ENCODE data around the gene WNT3A. TPM values are rescaled to one million over a fixed set of nuclear protein-coding genes. Genes with fewer than 3 reads are reported as not detected.

The WNT3A gene
- polyA plus RNA-seq, 3 donors = not detected

GRCh38 chr1:228102791-228103620 lies 96.2 kb downstream of the WNT3A start, which contains the start of gene C1orf35:
TSS of gene C1orf35 (minus strand) at chr1:228103325. CDS start at chr1:228103227, 98 bp downstream.
- Histone ChIP-seq H3K27me3 (ENCODE audit: control insufficient read depth in 2 of 2, insufficient read depth in 2 of 2, low read length in 2 of 2) (no peaks in the 10 kb centered on the region), H3K4me2 (replicated peaks; ENCODE audit: extremely low read depth, low read length, poor library complexity, severe bottlenecking) (peak within 1 kb of the TSS; percentile 88), H3K36me3 (replicated peaks in 1 of 2; ENCODE audit: control insufficient read depth in 1 of 2, insufficient read depth in 2 of 2, low read length in 2 of 2) (peaks cover 36 to 49% of the 10 kb centered on the region in 2 donors), H4K20me1 (ENCODE audit: insufficient read depth, low read length) (peaks cover 39% of the 10 kb centered on the region), H3K4me1 (ENCODE audit: control insufficient read depth in 1 of 2, insufficient read depth in 2 of 2, low read length in 2 of 2) (peaks cover 39 to 59% of the 10 kb centered on the region in 2 donors), H3K27ac (ENCODE audit: low read depth in 1 of 2, low read length in 2 of 2) (peak within 1 kb of the TSS; percentile 78 to 87), H3K9ac (ENCODE audit: insufficient read depth, low read length, poor library complexity, severe bottlenecking) (peak within 1 kb of the TSS; percentile 84), H3K9me3 (replicated peaks in 1 of 2; ENCODE audit: control insufficient read depth in 1 of 2, insufficient read depth in 1 of 2, low read length in 2 of 2) (no peaks in the 10 kb centered on the region), H2AFZ (ENCODE audit: insufficient read depth, low read depth, low read length, poor library complexity, severe bottlenecking) (peak within 1 kb of the TSS; percentile 87), H3K4me3 (replicated peaks in 1 of 3; ENCODE audit: low read depth in 2 of 3, low read length in 3 of 3) (peak within 1 kb of the TSS; percentile 57 to 90 (median 72)), H3K79me2 (ENCODE audit: insufficient read depth, low read length) (peaks cover 66% of the 10 kb centered on the region)
- no peaks in the 10 kb centered on the region for H3K9me3 Mint-ChIP-seq
- peak within 1 kb of the TSS; percentile 90 to 92 for H3K4me3 Mint-ChIP-seq
- intact Hi-C loops (cut with micrococcal nuclease) = loop anchor here in 1 of 2 donors (2.0 kb wide), 1 partner anchor 14 kb away; no protein-coding TSS in a partner anchor
- H3K4me1 Mint-ChIP-seq = peaks cover 42% of the 10 kb centered on the region
- peak; percentile 84 to 88 (median 86) for DNase-seq
- no peak for TF ChIP-seq CTCF (IDR thresholded peaks at IDR 0.05)
- peaks cover 34 to 46% of the 10 kb centered on the region in 2 donors for H3K36me3 Mint-ChIP-seq
- WGBS (ENCODE audit: insufficient coverage) = under 1% methylated on average over 98 of the region's 104 CpGs
- H3K27me3 Mint-ChIP-seq (ENCODE audit: low read depth in 3 of 3) = peaks cover 0 to 4% (median 0%) of the 10 kb centered on the region in 3 donors
- peak within 1 kb of the TSS; percentile 89 to 97 (median 94) for H3K27ac Mint-ChIP-seq

GRCh38 chr1:228104526-228105269 lies 97.9 kb downstream of the WNT3A start:
- Mint-ChIP-seq H3K4me1 (peaks cover 45% of the 10 kb centered on the region), H3K27ac (peak overlapping the region; percentile 55 to 93 (median 86)), H3K27me3 (ENCODE audit: low read depth in 3 of 3) (peaks cover 0 to 4% (median 0%) of the 10 kb centered on the region in 3 donors), H3K4me3 (peak overlapping the region; percentile 90 to 92), H3K36me3 (peaks cover 18 to 30% of the 10 kb centered on the region in 2 donors), H3K9me3 (no peaks in the 10 kb centered on the region)
- intact Hi-C loops (cut with micrococcal nuclease) = loop anchor here (2.0 to 5.0 kb wide), 2 partner anchors 16 to 38 kb away; partner anchors contain the start of gene GUK1 (in 1 of the 2)
- Histone ChIP-seq H3K4me1 (ENCODE audit: control insufficient read depth in 1 of 2, insufficient read depth in 2 of 2, low read length in 2 of 2) (peaks cover 48 to 68% of the 10 kb centered on the region in 2 donors), H3K79me2 (ENCODE audit: insufficient read depth, low read length) (peaks cover 62% of the 10 kb centered on the region), H3K4me3 (replicated peaks in 1 of 3; ENCODE audit: low read depth in 2 of 3, low read length in 3 of 3) (peak overlapping the region in 1 of 3 experiments; percentile 90), H3K27ac (ENCODE audit: low read depth in 1 of 2, low read length in 2 of 2) (peak overlapping the region; percentile 22 to 87), H3K9ac (ENCODE audit: insufficient read depth, low read length, poor library complexity, severe bottlenecking) (no peak overlapping the region), H3K9me3 (replicated peaks in 1 of 2; ENCODE audit: control insufficient read depth in 1 of 2, insufficient read depth in 1 of 2, low read length in 2 of 2) (no peaks in the 10 kb centered on the region), H3K27me3 (ENCODE audit: control insufficient read depth in 2 of 2, insufficient read depth in 2 of 2, low read length in 2 of 2) (no peaks in the 10 kb centered on the region), H3K36me3 (replicated peaks in 1 of 2; ENCODE audit: control insufficient read depth in 1 of 2, insufficient read depth in 2 of 2, low read length in 2 of 2) (peaks cover 19 to 32% of the 10 kb centered on the region in 2 donors), H3K4me2 (replicated peaks; ENCODE audit: extremely low read depth, low read length, poor library complexity, severe bottlenecking) (peak overlapping the region; percentile 88), H4K20me1 (ENCODE audit: insufficient read depth, low read length) (peaks cover 22% of the 10 kb centered on the region), H2AFZ (ENCODE audit: insufficient read depth, low read depth, low read length, poor library complexity, severe bottlenecking) (no peak overlapping the region)
- DNase-seq = no peak
- TF ChIP-seq CTCF (IDR thresholded peaks at IDR 0.05) = no peak
- 90% methylated on average over 7 of the region's 7 CpGs for WGBS (ENCODE audit: insufficient coverage)
